Measurements from ENCODE around the gene CDAN1. TPM values are rescaled to one million over a fixed set of nuclear protein-coding genes. Genes with fewer than 3 reads are reported as not detected.
"Not testable (repeated sequence)": the region's sequence is repeated elsewhere in the genome, so short reads cannot be mapped to it uniquely, and the experiment has no call there.

Gene CDAN1
- total RNA-seq (16.7 TPM), polyA plus RNA-seq (ENCODE audit: insufficient read depth in 1 of 8, insufficient read length in 8 of 8, low replicate concordance in 1 of 8) (10 to 100 TPM; 12.4 to 20.4 (median 16.5) TPM)
- long read RNA-seq, donor 1, transcript CDAN1-204 (1 exons, 2,076 nt), result major isoform, 8 of 8 reads
- long read RNA-seq, donor 1, partial matches to known transcripts, result 0 of 8 reads
- long read RNA-seq, donor 1, other reads (novel, unspliced or antisense), result 0 of 8 reads
- long read RNA-seq, donor 2, result 0 reads
- long read RNA-seq, donor 3, transcript CDAN1-204 (1 exons, 2,076 nt), result major isoform, 20 of 20 reads
- long read RNA-seq, donor 3, partial matches to known transcripts, result 0 of 20 reads
- long read RNA-seq, donor 3, other reads (novel, unspliced or antisense), result 0 of 20 reads
- long read RNA-seq, donor 4, transcript CDAN1-204 (1 exons, 2,076 nt), result major isoform, 5 of 5 reads
- long read RNA-seq, donor 4, partial matches to known transcripts, result 0 of 5 reads
- long read RNA-seq, donor 4, other reads (novel, unspliced or antisense), result 0 of 5 reads
- long read RNA-seq, donor 5, transcript CDAN1-204 (1 exons, 2,076 nt), result major isoform, 8 of 8 reads
- long read RNA-seq, donor 5, partial matches to known transcripts, result 0 of 8 reads
- long read RNA-seq, donor 5, other reads (novel, unspliced or antisense), result 0 of 8 reads
- long read RNA-seq, donor 6, transcript CDAN1-204 (1 exons, 2,076 nt), result major isoform, 11 of 12 reads
- long read RNA-seq, donor 6, partial matches to known transcripts, result 0 of 12 reads
- long read RNA-seq, donor 6, other reads (novel, unspliced or antisense), result 0 of 12 reads
- long read RNA-seq, donor 7, partial matches to known transcripts, result 0 of 4 reads
- long read RNA-seq, donor 7, other reads (novel, unspliced or antisense), result 0 of 4 reads
- long read RNA-seq, donor 8, partial matches to known transcripts, result 0 of 3 reads
- long read RNA-seq, donor 8, other reads (novel, unspliced or antisense), result 0 of 3 reads
- long read RNA-seq, donor 9, transcript CDAN1-204 (1 exons, 2,076 nt), result major isoform, 6 of 6 reads
- long read RNA-seq, donor 9, partial matches to known transcripts, result 0 of 6 reads
- long read RNA-seq, donor 9, other reads (novel, unspliced or antisense), result 0 of 6 reads
- long read RNA-seq, donor 10, transcript CDAN1-204 (1 exons, 2,076 nt), result major isoform, 9 of 9 reads
- long read RNA-seq, donor 10, partial matches to known transcripts, result 0 of 9 reads
- long read RNA-seq, donor 10, other reads (novel, unspliced or antisense), result 0 of 9 reads
- long read RNA-seq, donor 11, partial matches to known transcripts, result 0 of 4 reads
- long read RNA-seq, donor 11, other reads (novel, unspliced or antisense), result 0 of 4 reads

- Histone ChIP-seq H3K36me3 (ENCODE audit: control insufficient read depth, insufficient read depth, low read length) (peaks cover 37% of the 10 kb centered on the region), H3K9me3 (replicated peaks; ENCODE audit: control insufficient read depth, low read depth, low read length) (no peaks in the 10 kb centered on the region), H3K27ac (ENCODE audit: low read length) (peak within 1 kb of the TSS; percentile 96), H3K4me3 (ENCODE audit: low read length) (peak within 1 kb of the TSS; percentile 72), H3K27me3 (ENCODE audit: control insufficient read depth, insufficient read depth, low read length) (no peaks in the 10 kb centered on the region), H3K4me1 (ENCODE audit: control insufficient read depth, insufficient read depth, low read length) (peaks cover 12% of the 10 kb centered on the region)
- DNase-seq, result peak; percentile 94
- under 1% methylated on average over 66 of the region's 76 CpGs for WGBS (ENCODE audit: insufficient coverage)
Observed at GRCh38 chr15:42736793-42737528, at the start of gene CDAN1. Gene CDAN1 (minus strand): TSS chr15:42737128. CDS start chr15:42737102, 26 bp downstream.

- DNase-seq, result no peak
- WGBS (ENCODE audit: insufficient coverage), result 86% methylated on average over 1 of the region's 2 CpGs
- no peaks in the 10 kb centered on the region for H3K27me3 ChIP-seq (ENCODE audit: control insufficient read depth, insufficient read depth, low read length)
- no peak overlapping the region for H3K27ac ChIP-seq (ENCODE audit: low read length)
- H3K36me3 ChIP-seq (ENCODE audit: control insufficient read depth, insufficient read depth, low read length), result peaks cover 8% of the 10 kb centered on the region
- H3K4me3 ChIP-seq (ENCODE audit: low read length), result no peak overlapping the region
- no peaks in the 10 kb centered on the region for H3K9me3 ChIP-seq (replicated peaks; ENCODE audit: control insufficient read depth, low read depth, low read length)
- no peaks in the 10 kb centered on the region for H3K4me1 ChIP-seq (ENCODE audit: control insufficient read depth, insufficient read depth, low read length)
Observed at GRCh38 chr15:42785569-42785968, 48.6 kb upstream of the CDAN1 start.

- Histone ChIP-seq H3K9me3 (replicated peaks; ENCODE audit: control insufficient read depth, low read depth, low read length) (no peaks in the 10 kb centered on the region), H3K4me3 (ENCODE audit: low read length) (no peak overlapping the region), H3K4me1 (ENCODE audit: control insufficient read depth, insufficient read depth, low read length) (no peaks in the 10 kb centered on the region), H3K36me3 (ENCODE audit: control insufficient read depth, insufficient read depth, low read length) (peaks cover 8% of the 10 kb centered on the region), H3K27ac (ENCODE audit: low read length) (peak overlapping the region; percentile 36), H3K27me3 (ENCODE audit: control insufficient read depth, insufficient read depth, low read length) (no peaks in the 10 kb centered on the region)
- WGBS (ENCODE audit: insufficient coverage), result no CpG with 5 or more reads among the region's 1 CpG
- peak; percentile 31 for DNase-seq
Observed at GRCh38 chr15:42784705-42785104, 47.8 kb upstream of the CDAN1 start.

- H3K36me3 ChIP-seq (ENCODE audit: control insufficient read depth, insufficient read depth, low read length), result peaks cover 8% of the 10 kb centered on the region
- DNase-seq, result no peak
- H3K4me1 ChIP-seq (ENCODE audit: control insufficient read depth, insufficient read depth, low read length), result no peaks in the 10 kb centered on the region
- no peak overlapping the region for H3K4me3 ChIP-seq (ENCODE audit: low read length)
- H3K9me3 ChIP-seq (replicated peaks; ENCODE audit: control insufficient read depth, low read depth, low read length), result no peaks in the 10 kb centered on the region
- H3K27me3 ChIP-seq (ENCODE audit: control insufficient read depth, insufficient read depth, low read length), result no peaks in the 10 kb centered on the region
- no CpG with 5 or more reads among the region's 4 CpGs for WGBS (ENCODE audit: insufficient coverage)
- no peak overlapping the region for H3K27ac ChIP-seq (ENCODE audit: low read length)
Observed at GRCh38 chr15:42782716-42783115, 45.8 kb upstream of the CDAN1 start.

GRCh38 chr15:42775416-42775815 is 38.5 kb upstream of the CDAN1 start:
- Histone ChIP-seq H3K9me3 (replicated peaks; ENCODE audit: control insufficient read depth, low read depth, low read length) (no peaks in the 10 kb centered on the region), H3K27me3 (ENCODE audit: control insufficient read depth, insufficient read depth, low read length) (no peaks in the 10 kb centered on the region), H3K4me1 (ENCODE audit: control insufficient read depth, insufficient read depth, low read length) (no peaks in the 10 kb centered on the region), H3K36me3 (ENCODE audit: control insufficient read depth, insufficient read depth, low read length) (peaks cover 23% of the 10 kb centered on the region), H3K4me3 (ENCODE audit: low read length) (no peak overlapping the region), H3K27ac (ENCODE audit: low read length) (no peak overlapping the region)
- no peak for DNase-seq
- no CpG with 5 or more reads among the region's 2 CpGs for WGBS (ENCODE audit: insufficient coverage)

- H3K4me3 ChIP-seq (ENCODE audit: low read length), result no peak overlapping the region
- no peaks in the 10 kb centered on the region for H3K27me3 ChIP-seq (ENCODE audit: control insufficient read depth, insufficient read depth, low read length)
- H3K9me3 ChIP-seq (replicated peaks; ENCODE audit: control insufficient read depth, low read depth, low read length), result no peaks in the 10 kb centered on the region
- H3K4me1 ChIP-seq (ENCODE audit: control insufficient read depth, insufficient read depth, low read length), result no peaks in the 10 kb centered on the region
- H3K27ac ChIP-seq (ENCODE audit: low read length), result no peak overlapping the region
- peaks cover 23% of the 10 kb centered on the region for H3K36me3 ChIP-seq (ENCODE audit: control insufficient read depth, insufficient read depth, low read length)
- no peak for DNase-seq
- no CpG with 5 or more reads among the region's 2 CpGs for WGBS (ENCODE audit: insufficient coverage)
Observed at GRCh38 chr15:42772901-42773300, 36.0 kb upstream of the CDAN1 start.

- no CpG with 5 or more reads among the region's 2 CpGs for WGBS (ENCODE audit: insufficient coverage)
- DNase-seq, result peak; percentile 69
- H3K4me1 ChIP-seq (ENCODE audit: control insufficient read depth, insufficient read depth, low read length), result no peaks in the 10 kb centered on the region
- H3K27ac ChIP-seq (ENCODE audit: low read length), result no peak overlapping the region
- H3K27me3 ChIP-seq (ENCODE audit: control insufficient read depth, insufficient read depth, low read length), result no peaks in the 10 kb centered on the region
- H3K9me3 ChIP-seq (replicated peaks; ENCODE audit: control insufficient read depth, low read depth, low read length), result no peaks in the 10 kb centered on the region
- H3K4me3 ChIP-seq (ENCODE audit: low read length), result no peak overlapping the region
- peaks cover 20% of the 10 kb centered on the region for H3K36me3 ChIP-seq (ENCODE audit: control insufficient read depth, insufficient read depth, low read length)
Observed at GRCh38 chr15:42772144-42772543, 35.2 kb upstream of the CDAN1 start.

- not testable (repeated sequence) for H3K27me3 ChIP-seq (ENCODE audit: control insufficient read depth, insufficient read depth, low read length); H3K36me3 ChIP-seq (ENCODE audit: control insufficient read depth, insufficient read depth, low read length); H3K4me1 ChIP-seq (ENCODE audit: control insufficient read depth, insufficient read depth, low read length); H3K9me3 ChIP-seq (replicated peaks; ENCODE audit: control insufficient read depth, low read depth, low read length); H3K4me3 ChIP-seq (ENCODE audit: low read length); DNase-seq; H3K27ac ChIP-seq (ENCODE audit: low read length)
- WGBS (ENCODE audit: insufficient coverage), result no CpG with 5 or more reads among the region's 4 CpGs
Observed at GRCh38 chr15:42766109-42766508, 29.2 kb upstream of the CDAN1 start.

- H3K27me3 ChIP-seq (ENCODE audit: control insufficient read depth, insufficient read depth, low read length); H3K4me3 ChIP-seq (ENCODE audit: low read length); H3K36me3 ChIP-seq (ENCODE audit: control insufficient read depth, insufficient read depth, low read length); H3K9me3 ChIP-seq (replicated peaks; ENCODE audit: control insufficient read depth, low read depth, low read length); H3K4me1 ChIP-seq (ENCODE audit: control insufficient read depth, insufficient read depth, low read length); DNase-seq; H3K27ac ChIP-seq (ENCODE audit: low read length): not testable (repeated sequence)
- 79% methylated on average over 12 of the region's 16 CpGs for WGBS (ENCODE audit: insufficient coverage)
Observed at GRCh38 chr15:42764154-42764731, 27.3 kb upstream of the CDAN1 start.
